Measurements from ENCODE around the gene RPS3A.
"Not testable (repeated sequence)": the region's sequence is repeated elsewhere in the genome, so short reads cannot be mapped to it uniquely, and the experiment has no call there.

Gene RPS3A

DNA sequence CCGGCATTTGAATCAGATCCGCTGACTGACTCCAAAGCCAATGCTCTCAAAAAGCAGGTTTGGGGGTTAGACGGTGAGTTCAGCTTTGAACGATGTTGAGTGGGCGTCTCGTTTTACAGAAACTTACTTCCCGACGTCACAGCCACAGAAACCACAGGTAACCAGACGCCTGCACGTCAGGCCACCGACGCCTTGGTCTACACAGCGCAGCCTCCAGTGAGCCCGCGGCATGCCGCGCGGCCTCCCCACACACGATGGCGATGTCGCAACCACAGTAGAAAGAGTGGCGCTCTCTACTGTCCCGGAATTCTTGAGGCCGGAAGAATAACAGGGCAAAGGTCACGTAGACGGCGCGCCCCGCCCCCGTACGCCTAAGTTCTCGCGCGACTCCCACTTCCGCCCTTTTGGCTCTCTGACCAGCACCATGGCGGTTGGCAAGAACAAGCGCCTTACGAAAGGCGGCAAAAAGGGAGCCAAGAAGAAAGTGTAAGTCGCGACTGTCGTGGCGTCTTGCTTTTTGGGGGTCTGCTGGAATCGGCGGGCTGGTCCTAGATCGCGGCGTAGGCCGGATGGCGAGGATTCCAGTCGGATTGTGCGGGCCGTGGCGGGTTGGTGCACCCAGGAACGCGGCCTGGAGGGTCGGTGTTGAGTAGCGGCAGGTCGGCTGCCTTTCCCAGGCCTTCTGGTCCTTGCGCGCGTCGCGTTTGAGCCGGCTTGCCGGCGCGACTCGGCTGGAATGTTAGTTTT is at the start of gene RPS3A:
RPS3A (plus strand) TSS at position 400 of the 747 bp plus-strand sequence; CDS start at position 425, 25 bp downstream.
- peak; percentile 94 for DNase-seq (ENCODE audit: low read depth)

DNA sequence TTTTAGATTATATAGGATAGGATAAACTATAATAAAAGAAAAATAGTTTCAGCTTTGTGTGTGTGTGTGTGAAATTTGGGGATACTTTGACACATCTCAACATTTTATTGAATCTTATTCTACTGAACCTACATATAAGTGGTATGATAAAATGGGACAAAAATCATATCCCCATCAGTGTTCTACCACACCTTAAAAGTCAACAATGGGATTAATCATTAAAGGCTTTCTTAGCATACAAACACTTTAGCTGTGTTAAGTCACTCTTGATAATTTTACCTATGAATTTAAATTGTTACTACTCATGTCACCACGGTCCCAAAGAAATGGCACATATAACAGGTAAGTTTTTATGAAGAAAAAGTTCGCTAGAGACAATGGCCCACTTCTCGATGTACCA is 46.6 kb upstream of the RPS3A start:
- no peak for DNase-seq (ENCODE audit: low read depth)

GRCh38 chr4:151055539-151055938 is 43.9 kb upstream of the RPS3A start:
- no peak for DNase-seq (ENCODE audit: low read depth)

DNA sequence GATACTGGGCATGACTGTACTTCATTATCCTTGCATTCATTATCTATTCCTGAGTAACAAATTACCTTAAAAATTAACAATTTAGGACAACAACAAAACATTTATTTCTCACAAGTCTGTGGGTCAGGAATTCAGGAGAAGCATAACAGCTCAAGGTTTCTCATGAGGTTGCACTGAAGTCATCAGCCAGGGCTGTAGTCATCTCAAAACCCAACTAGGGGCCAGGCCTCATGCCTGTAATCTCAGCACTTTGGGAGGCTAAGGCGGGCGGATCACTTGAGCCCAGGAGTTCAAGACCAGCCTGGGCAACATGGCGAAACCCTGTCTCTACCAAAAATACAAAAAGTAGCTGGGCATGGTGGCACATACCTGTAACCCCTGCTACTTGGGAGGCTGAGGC is 36.3 kb upstream of the RPS3A start:
- not testable (repeated sequence) for DNase-seq (ENCODE audit: low read depth)

- no peak for DNase-seq (ENCODE audit: low read depth)
Observed at GRCh38 chr4:151067316-151067970, 32.0 kb upstream of the RPS3A start.

- no peak for DNase-seq (ENCODE audit: low read depth)
Observed at GRCh38 chr4:151074416-151074916, 25.0 kb upstream of the RPS3A start.

GRCh38 chr4:151077978-151078377 is 21.4 kb upstream of the RPS3A start:
- not testable (repeated sequence) for DNase-seq (ENCODE audit: low read depth)

DNA sequence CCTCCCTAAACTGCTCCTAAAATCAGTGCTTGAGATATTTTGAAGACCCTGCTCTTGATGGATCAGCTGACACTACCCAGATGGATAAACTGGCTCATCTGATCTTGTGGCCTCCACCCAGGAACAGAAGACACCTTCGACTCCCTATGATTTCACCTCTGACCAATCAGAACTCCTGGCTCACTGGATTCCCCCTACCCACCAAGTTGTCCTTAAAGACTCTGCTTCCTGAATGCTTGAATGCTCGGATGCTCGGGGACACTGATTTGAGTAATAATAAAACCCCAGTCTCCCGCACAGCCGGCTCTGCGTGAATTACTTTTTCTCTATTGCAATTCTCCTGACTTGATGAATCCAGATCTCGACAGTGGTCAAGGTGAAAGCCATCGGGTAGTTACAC is 12.0 kb upstream of the RPS3A start:
- DNase-seq (ENCODE audit: low read depth), result no peak

DNA sequence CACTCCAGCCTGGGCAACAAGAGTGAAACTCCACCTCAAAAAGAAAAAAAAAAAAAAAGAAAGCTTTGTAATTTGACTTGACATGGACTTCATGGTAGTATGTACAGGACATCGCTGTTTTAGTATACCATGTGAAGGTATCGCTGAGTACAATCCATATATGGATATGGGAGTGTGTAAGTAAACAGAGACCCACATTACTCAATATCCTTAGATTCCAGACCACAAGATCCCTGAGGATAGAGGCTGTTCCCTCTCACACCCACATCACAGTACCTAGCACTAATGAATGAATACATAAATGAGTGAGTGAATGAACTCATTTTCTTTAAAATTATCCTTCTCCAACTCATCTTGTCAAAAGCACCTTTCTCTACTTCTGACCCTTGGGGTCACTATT is 8.4 kb upstream of the RPS3A start:
- DNase-seq (ENCODE audit: low read depth), result no peak

GRCh38 chr4:151092488-151092887 is 6.9 kb upstream of the RPS3A start:
- DNase-seq (ENCODE audit: low read depth), result no peak

DNA sequence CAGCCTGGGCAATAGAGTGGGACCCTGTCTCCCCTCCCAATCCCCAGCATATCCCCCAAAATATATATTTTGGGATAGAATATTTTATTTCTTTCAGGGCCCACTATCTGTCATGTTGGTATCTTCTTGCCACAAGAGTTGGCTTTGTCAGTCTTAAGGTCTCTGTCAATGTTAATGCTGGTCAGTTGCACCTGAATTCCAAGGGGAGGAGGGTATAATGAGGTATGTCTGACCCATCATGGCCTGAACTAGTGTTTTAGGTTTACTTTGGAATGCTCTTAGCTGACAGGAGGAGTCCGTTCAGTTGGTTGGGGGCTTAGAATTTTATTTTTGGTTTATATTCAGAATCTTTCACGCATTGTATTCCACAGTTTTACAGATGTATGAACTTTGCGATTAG is 6.2 kb upstream of the RPS3A start:
- no peak for DNase-seq (ENCODE audit: low read depth)

- no peak for DNase-seq (ENCODE audit: low read depth)
Observed at GRCh38 chr4:151094290-151094751, 5.1 kb upstream of the RPS3A start.

DNA sequence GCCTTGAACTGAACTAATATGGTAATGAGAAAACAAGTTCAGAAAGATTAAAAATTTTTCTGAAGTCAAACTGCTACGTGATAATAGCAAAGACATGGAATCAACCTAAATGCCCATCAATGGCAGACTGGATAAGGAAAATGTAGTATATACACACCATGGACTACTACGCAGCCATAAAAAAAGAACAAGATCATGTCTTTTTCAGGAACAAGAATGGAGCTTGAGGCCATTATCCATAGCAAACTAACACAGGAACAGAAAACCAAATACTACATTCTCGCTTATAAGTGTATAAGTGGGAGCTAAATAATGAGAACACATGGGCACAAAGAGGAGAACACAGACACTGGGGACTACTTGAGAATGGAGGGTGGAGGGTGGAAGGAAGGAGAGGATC is 4.3 kb upstream of the RPS3A start:
- no peak for DNase-seq (ENCODE audit: low read depth)

DNA sequence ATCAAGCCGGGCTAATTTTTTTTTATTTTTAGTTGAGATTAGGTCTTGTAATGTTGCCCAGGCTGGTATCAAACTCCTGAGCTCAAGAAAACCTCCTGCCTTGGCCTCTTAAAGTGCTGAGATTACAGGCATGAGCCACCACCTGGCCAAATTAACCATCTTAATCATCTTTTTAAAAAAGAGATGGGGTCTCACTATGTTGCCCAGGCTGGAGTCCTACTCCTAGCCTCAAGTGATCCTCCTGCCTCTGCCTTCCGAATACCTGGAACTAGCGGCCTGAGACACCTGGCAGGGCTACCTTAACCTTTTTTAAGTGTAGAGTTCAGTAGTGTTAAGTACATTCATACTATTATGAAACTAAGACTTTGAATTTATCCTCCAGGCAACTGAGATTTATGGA is 1.7 kb upstream of the RPS3A start:
- no peak for DNase-seq (ENCODE audit: low read depth)

DNA sequence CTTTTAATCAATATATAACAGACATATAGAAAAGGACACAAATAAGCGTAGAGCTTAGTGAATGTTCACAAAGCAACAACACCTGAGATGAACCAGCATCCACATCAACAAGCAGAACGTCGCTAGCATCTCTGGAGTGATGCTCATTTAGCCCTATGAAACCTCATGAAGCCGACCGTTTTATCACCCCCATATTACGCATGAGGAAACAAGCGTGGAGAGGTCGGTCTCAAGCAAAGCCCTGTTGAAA is 524 bp upstream of the RPS3A start:
- DNase-seq (ENCODE audit: low read depth), result no peak

DNA sequence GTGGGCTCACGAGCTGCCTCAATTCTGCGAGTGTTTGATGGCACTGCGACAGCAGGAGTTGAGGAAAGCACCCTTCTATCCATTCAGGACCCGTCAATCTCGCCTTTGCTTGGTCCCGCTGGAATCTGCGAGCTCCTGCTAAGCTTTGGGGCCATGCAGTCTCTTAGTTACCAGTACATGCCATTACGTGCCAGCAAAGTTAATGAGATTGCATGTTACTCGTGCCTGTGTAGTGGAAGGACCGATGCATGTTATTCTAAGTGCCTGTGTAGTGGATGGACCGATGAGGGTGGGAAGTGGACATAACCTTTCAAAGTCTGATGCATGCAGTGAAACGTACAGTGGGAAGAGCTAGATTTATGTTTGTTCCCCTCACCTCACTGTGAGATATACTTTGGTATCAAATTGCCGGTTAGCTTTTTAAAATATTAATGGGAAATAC is 569 bp downstream of the RPS3A start:
- DNase-seq (ENCODE audit: low read depth), result no peak

DNA sequence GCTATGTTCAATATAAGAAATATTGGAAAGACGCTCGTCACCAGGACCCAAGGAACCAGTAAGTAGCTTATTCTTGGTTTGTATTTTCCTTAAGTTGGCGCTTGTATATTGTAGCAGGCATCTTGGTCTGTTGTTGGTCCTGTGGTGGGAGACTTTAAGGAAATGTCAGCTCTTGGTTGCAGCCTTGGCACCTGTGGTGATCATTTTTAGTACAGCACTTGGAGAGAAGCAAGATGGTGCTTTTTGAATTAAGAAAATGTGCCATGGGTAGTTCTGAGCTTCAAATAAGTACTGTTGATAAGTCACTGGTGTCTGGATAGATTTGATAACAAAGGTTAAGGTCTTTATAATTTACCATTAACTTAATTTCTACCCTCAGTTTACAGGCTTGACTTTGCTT is 1.1 kb downstream of the RPS3A start:
- no peak for DNase-seq (ENCODE audit: low read depth)

GRCh38 chr4:151103758-151104157 is 4.3 kb downstream of the RPS3A start:
- DNase-seq (ENCODE audit: low read depth), result no peak

DNA sequence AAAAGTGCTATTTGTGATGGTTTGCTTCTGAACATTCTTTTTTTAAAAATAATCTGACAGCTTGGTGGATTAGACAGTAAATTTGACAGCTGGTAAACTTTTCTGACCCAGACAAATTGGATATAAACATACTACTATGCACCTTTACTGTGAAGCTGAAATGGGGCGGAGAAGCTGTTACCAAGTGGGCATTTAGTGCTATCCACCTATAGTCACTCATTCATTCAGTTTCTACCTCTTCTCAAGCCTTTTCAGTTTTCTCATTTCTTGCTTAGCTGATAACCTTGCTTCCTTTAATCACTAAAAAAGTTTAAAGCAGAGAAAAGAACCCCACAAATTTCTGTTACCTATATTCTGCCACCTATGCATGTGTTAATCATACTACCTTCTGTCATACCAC is 5.2 kb downstream of the RPS3A start:
- no peak for DNase-seq (ENCODE audit: low read depth)

- DNase-seq (ENCODE audit: low read depth), result no peak
Observed at GRCh38 chr4:151105454-151106032, 6.1 kb downstream of the RPS3A start.

- DNase-seq (ENCODE audit: low read depth), result no peak
Observed at GRCh38 chr4:151107063-151107462, 7.6 kb downstream of the RPS3A start.

GRCh38 chr4:151110236-151110635 is 10.8 kb downstream of the RPS3A start:
- DNase-seq (ENCODE audit: low read depth), result no peak

GRCh38 chr4:151114338-151114737 is 14.9 kb downstream of the RPS3A start:
- DNase-seq (ENCODE audit: low read depth), result no peak
